Astrocyte (in vitro differentiated cells and primary cell): ENCODE results near the gene AUTS2. TPM values are rescaled to one million over a fixed set of nuclear protein-coding genes. Genes with fewer than 3 reads are reported as not detected.

Experiments used
- DNase-seq: peaks from one replicate; pipeline ENCODE4 v3.0.0-alpha.2; 2010; ENCODE audit warnings: low read depth
- FAIRE-seq: peaks from 2 replicates; lab custom pipeline; 2011; peaks lifted over from hg19 to GRCh38; lab: Jason Lieb, UNC
- H2AFZ ChIP-seq: 2 replicates; pipeline ENCODE4 v1.6.0; 2012; ENCODE audit warnings: low read depth, low read length, inconsistent platforms
- H3K27ac ChIP-seq: 2 replicates; pipeline ENCODE4 v1.5.1; 2011; ENCODE audit warnings: low read depth, low read length, inconsistent platforms
- H3K27me3 ChIP-seq: 2 replicates; pipeline ENCODE4 v1.6.0; 2011; ENCODE audit warnings: low read length, inconsistent platforms; ENCODE audit not compliant: insufficient read depth
- H3K36me3 ChIP-seq: 2 replicates; pipeline ENCODE4 v1.5.1; 2011; ENCODE audit warnings: low read length, inconsistent platforms; ENCODE audit not compliant: insufficient read depth
- H3K4me1 ChIP-seq: 2 replicates; pipeline ENCODE4 v1.5.1; 2011; ENCODE audit warnings: low read length, inconsistent platforms; ENCODE audit not compliant: insufficient read depth
- H3K4me2 ChIP-seq: 2 replicates; pipeline ENCODE4 v1.6.0; 2012; ENCODE audit warnings: low read length, inconsistent platforms
- H3K4me3 ChIP-seq: 2 replicates; pipeline ENCODE4 v1.5.1; 2011; ENCODE audit warnings: low read depth, mild to moderate bottlenecking, low read length, inconsistent platforms; ENCODE audit not compliant: insufficient read depth
- H3K79me2 ChIP-seq: 2 replicates; pipeline ENCODE4 v1.6.0; 2012; ENCODE audit warnings: mild to moderate bottlenecking, low read length, inconsistent platforms; ENCODE audit not compliant: insufficient read depth
- H3K9ac ChIP-seq: 2 replicates; pipeline ENCODE4 v1.6.0; 2012; ENCODE audit warnings: mild to moderate bottlenecking, low read length, inconsistent platforms
- H3K9me3 ChIP-seq: 2 replicates; pipeline ENCODE4 v1.5.1; 2012; ENCODE audit warnings: low read depth, mild to moderate bottlenecking, low read length, inconsistent platforms; ENCODE audit not compliant: insufficient read depth
- H4K20me1 ChIP-seq: 2 replicates; pipeline ENCODE4 v1.6.0; 2012; ENCODE audit warnings: low read length, inconsistent platforms; ENCODE audit not compliant: insufficient read depth
- H3K27ac Mint-ChIP-seq: one replicate; pipeline ENCODE4 v1.8.0; 2021; ENCODE audit warnings: mild to moderate bottlenecking, mixed read lengths; ENCODE audit not compliant: unreplicated experiment
- H3K27me3 Mint-ChIP-seq: one replicate; pipeline ENCODE4 v1.8.0; 2021; ENCODE audit warnings: low read depth, mixed read lengths; ENCODE audit not compliant: unreplicated experiment
- H3K36me3 Mint-ChIP-seq: one replicate; pipeline ENCODE4 v1.8.0; 2021; ENCODE audit warnings: low read depth, mixed read lengths; ENCODE audit not compliant: unreplicated experiment
- H3K4me1 Mint-ChIP-seq: one replicate; pipeline ENCODE4 v1.8.0; 2021; ENCODE audit warnings: low read depth, mixed read lengths; ENCODE audit not compliant: unreplicated experiment
- H3K4me3 Mint-ChIP-seq: one replicate; pipeline ENCODE4 v1.8.0; 2021; ENCODE audit warnings: mild to moderate bottlenecking, moderate library complexity, mixed read lengths; ENCODE audit not compliant: unreplicated experiment
- H3K9me3 Mint-ChIP-seq: one replicate; pipeline ENCODE4 v1.8.0; 2021; ENCODE audit warnings: mild to moderate bottlenecking, mixed read lengths; ENCODE audit not compliant: unreplicated experiment
- EZH2 ChIP-seq: IDR thresholded peaks from 2 replicates; pipeline ENCODE4 v1.6.1; 2012; ENCODE audit warnings: mild to moderate bottlenecking, low read length, inconsistent platforms; ENCODE audit not compliant: insufficient read depth
- total RNA-seq: library from RNA; stranded (reverse); gene quantifications from 2 replicates; pipeline ENCODE4 v1.2.1, GENCODE V29; 2021
- TF ChIP-seq, protein P1 (sequence below): IDR thresholded peaks from 2 replicates; pipeline ENCODE4 v1.5.1; 2011; ENCODE audit warnings: low read depth, mild to moderate bottlenecking, inconsistent platforms, low read length, moderate library complexity; ENCODE audit not compliant: insufficient read depth

AUTS2 gene
- total RNA-seq, 1 donor from 2014 or later, result 73.2 TPM

DNA sequence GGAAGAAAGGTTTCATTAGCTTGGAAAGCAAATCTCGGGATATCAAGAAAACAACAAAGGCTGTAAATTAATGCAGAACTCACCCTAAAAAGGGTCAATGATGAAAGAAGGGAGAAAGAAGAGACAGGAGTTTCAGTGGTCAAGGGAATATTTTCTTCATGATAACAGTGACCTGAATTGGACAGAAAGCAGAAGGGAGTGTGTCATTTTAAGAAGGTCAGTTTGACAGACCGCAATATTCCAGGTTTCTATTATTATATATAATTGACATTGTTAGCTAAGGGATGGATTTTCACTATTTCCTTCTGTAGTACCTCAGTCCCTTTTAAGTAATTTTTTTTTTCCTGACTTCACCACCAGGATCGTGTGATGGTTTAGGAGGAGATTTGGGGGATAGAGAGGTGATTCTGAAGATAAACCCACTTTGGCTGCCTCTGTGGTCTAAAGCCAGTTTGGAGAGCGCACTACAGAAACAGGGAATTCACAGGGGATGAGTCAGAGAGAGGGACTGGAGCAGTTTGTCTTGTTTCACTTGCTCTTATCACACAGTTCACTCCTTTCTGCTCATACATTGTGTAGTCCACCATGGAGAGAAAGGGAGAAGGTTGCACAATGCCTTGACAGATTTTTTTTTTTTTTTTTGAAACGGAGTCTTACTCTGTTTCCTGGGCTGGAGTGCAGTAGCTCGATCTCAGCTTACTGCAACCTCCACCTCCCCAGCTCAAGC lies 417.9 kb downstream of the AUTS2 start:
- DNase-seq, result peak; percentile 91
- Mint-ChIP-seq H3K9me3 (no peaks in the 10 kb centered on the region), H3K27ac (peak overlapping the region; percentile 58), H3K4me1 (peaks cover 18% of the 10 kb centered on the region), H3K4me3 (no peak overlapping the region), H3K27me3 (no peaks in the 10 kb centered on the region), H3K36me3 (no peaks in the 10 kb centered on the region)
- Histone ChIP-seq H3K36me3 (no peaks in the 10 kb centered on the region), H3K27ac (no peak overlapping the region), H3K4me1 (no peaks in the 10 kb centered on the region), H4K20me1 (peaks cover 12% of the 10 kb centered on the region), H3K4me2 (peak overlapping the region; percentile 5), H3K9me3 (no peaks in the 10 kb centered on the region), H3K4me3 (no peak overlapping the region), H3K79me2 (no peaks in the 10 kb centered on the region), H3K27me3 (no peaks in the 10 kb centered on the region), H3K9ac (no peak overlapping the region), H2AFZ (no peak overlapping the region)
- no peak for FAIRE-seq
- TF ChIP-seq, protein P1, sequence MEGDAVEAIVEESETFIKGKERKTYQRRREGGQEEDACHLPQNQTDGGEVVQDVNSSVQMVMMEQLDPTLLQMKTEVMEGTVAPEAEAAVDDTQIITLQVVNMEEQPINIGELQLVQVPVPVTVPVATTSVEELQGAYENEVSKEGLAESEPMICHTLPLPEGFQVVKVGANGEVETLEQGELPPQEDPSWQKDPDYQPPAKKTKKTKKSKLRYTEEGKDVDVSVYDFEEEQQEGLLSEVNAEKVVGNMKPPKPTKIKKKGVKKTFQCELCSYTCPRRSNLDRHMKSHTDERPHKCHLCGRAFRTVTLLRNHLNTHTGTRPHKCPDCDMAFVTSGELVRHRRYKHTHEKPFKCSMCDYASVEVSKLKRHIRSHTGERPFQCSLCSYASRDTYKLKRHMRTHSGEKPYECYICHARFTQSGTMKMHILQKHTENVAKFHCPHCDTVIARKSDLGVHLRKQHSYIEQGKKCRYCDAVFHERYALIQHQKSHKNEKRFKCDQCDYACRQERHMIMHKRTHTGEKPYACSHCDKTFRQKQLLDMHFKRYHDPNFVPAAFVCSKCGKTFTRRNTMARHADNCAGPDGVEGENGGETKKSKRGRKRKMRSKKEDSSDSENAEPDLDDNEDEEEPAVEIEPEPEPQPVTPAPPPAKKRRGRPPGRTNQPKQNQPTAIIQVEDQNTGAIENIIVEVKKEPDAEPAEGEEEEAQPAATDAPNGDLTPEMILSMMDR, result no peak
- no peak for TF ChIP-seq EZH2

DNA sequence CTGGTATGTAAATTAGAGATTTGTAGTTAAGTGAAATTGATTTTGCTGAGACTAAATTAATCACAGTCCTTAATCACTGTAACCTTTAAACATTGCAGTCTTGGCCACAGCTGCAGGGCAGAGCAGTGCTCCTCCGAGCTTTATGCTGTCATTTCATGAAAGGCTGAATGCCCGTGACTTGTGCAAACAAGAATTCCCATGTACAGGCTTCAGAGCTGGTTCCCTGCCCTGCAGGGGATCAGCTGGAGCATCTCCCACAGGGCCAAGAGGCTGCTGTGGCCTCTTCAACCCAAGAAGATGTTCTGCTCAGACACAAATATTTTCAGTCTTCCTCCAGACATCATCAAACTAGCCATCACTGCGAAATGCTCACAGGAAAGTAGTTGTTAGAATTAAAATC lies 419.1 kb downstream of the AUTS2 start:
- Mint-ChIP-seq H3K36me3 (no peaks in the 10 kb centered on the region), H3K4me3 (no peak overlapping the region), H3K4me1 (peaks cover 14% of the 10 kb centered on the region), H3K27ac (no peak overlapping the region), H3K27me3 (no peaks in the 10 kb centered on the region), H3K9me3 (no peaks in the 10 kb centered on the region)
- Histone ChIP-seq H4K20me1 (peaks cover 16% of the 10 kb centered on the region), H3K27ac (no peak overlapping the region), H3K79me2 (no peaks in the 10 kb centered on the region), H3K4me2 (no peak overlapping the region), H3K36me3 (no peaks in the 10 kb centered on the region), H2AFZ (no peak overlapping the region), H3K9me3 (no peaks in the 10 kb centered on the region), H3K4me3 (no peak overlapping the region), H3K4me1 (no peaks in the 10 kb centered on the region), H3K27me3 (no peaks in the 10 kb centered on the region), H3K9ac (no peak overlapping the region)
- DNase-seq, result no peak
- TF ChIP-seq EZH2, result no peak
- TF ChIP-seq, protein P1, result no peak
- FAIRE-seq, result no peak

DNA sequence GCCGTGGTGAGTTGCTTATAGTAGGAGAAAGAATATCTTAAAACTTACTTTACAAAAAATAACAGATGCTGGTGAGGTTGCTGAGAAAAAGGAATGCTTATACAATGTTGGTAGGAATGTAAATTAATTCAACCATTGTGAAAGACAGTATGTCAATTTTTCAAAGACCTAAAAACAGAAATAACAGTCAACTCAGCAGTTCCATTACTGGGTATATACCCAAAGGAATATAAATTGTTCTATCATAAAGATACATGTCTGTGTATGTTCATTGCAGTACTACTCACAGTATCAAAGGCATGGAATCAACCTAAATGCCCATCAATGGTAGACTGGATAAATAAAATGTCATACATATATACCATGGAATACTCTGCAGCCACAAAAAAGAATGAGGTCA lies 420.4 kb downstream of the AUTS2 start:
- no peaks in the 10 kb centered on the region for H3K79me2 ChIP-seq
- H2AFZ ChIP-seq, result no peak overlapping the region
- Mint-ChIP-seq H3K27me3 (no peaks in the 10 kb centered on the region), H3K9me3 (no peaks in the 10 kb centered on the region), H3K36me3 (no peaks in the 10 kb centered on the region), H3K4me3 (no peak overlapping the region), H3K27ac (no peak overlapping the region), H3K4me1 (peaks cover 12% of the 10 kb centered on the region)
- H3K27me3 ChIP-seq, result no peaks in the 10 kb centered on the region
- FAIRE-seq (no peak), DNase-seq (no peak)
- no peaks in the 10 kb centered on the region for H3K9me3 ChIP-seq
- peaks cover 11% of the 10 kb centered on the region for H4K20me1 ChIP-seq
- no peaks in the 10 kb centered on the region for H3K36me3 ChIP-seq
- H3K9ac ChIP-seq, result no peak overlapping the region
- no peak overlapping the region for H3K4me2 ChIP-seq
- H3K27ac ChIP-seq, result no peak overlapping the region
- no peaks in the 10 kb centered on the region for H3K4me1 ChIP-seq
- TF ChIP-seq, protein P1, result no peak
- TF ChIP-seq EZH2, result no peak
- H3K4me3 ChIP-seq, result no peak overlapping the region
